ENCODE data around the gene ASB18. TPM values are rescaled to one million over a fixed set of nuclear protein-coding genes. Genes with fewer than 3 reads are reported as not detected.
"Not testable (repeated sequence)": the region's sequence is repeated elsewhere in the genome, so short reads cannot be mapped to it uniquely, and the experiment has no call there.

ASB18 gene
- total RNA-seq, 4 donors from 2014 or later = not detected

GRCh38 chr2:236291476-236291875 lies 27.3 kb upstream of the ASB18 start:
- TF ChIP-seq EP300 (IDR thresholded peaks at IDR 0.05) = no peak
- TF ChIP-seq POLR2A (IDR thresholded peaks at IDR 0.05) = no peak
- no peak for TF ChIP-seq CTCF (IDR thresholded peaks at IDR 0.05)

GRCh38 chr2:236290742-236291425 lies 26.7 kb upstream of the ASB18 start:
- no peak for DNase-seq (ENCODE audit: low spot score in 2 of 2)
- 80 to 83% methylated on average over 9 of the region's 9 CpGs for WGBS, 2 donors
- no peak overlapping the region for H3K4me3 ChIP-seq
- no peaks in the 10 kb centered on the region for H3K36me3 ChIP-seq
- no peaks in the 10 kb centered on the region for H3K4me1 ChIP-seq
- H3K27me3 ChIP-seq = no peaks in the 10 kb centered on the region
- H3K9me3 ChIP-seq = no peaks in the 10 kb centered on the region
- H3K27ac ChIP-seq = no peak overlapping the region
- TF ChIP-seq CTCF (IDR thresholded peaks at IDR 0.05) (no peak), POLR2A (IDR thresholded peaks at IDR 0.05) (no peak), EP300 (IDR thresholded peaks at IDR 0.05) (no peak)

More at GRCh38 chr2:236291476-236291875, 27.3 kb upstream of the ASB18 start:
- H3K4me1 ChIP-seq = no peaks in the 10 kb centered on the region
- no peak overlapping the region for H3K4me3 ChIP-seq
- no peaks in the 10 kb centered on the region for H3K27me3 ChIP-seq
- DNase-seq (ENCODE audit: low spot score in 2 of 2) = no peak
- H3K9me3 ChIP-seq = no peaks in the 10 kb centered on the region
- H3K27ac ChIP-seq = no peak overlapping the region
- no peaks in the 10 kb centered on the region for H3K36me3 ChIP-seq

- 65 to 78% methylated on average over 9 of the region's 9 CpGs for WGBS, 2 donors
- Histone ChIP-seq H3K27ac (no peak overlapping the region), H3K4me3 (no peak overlapping the region), H3K4me1 (no peaks in the 10 kb centered on the region), H3K9me3 (no peaks in the 10 kb centered on the region), H3K36me3 (no peaks in the 10 kb centered on the region), H3K27me3 (no peaks in the 10 kb centered on the region)
- no peak for DNase-seq (ENCODE audit: low spot score in 2 of 2)
- TF ChIP-seq POLR2A (IDR thresholded peaks at IDR 0.05) (no peak), CTCF (IDR thresholded peaks at IDR 0.05) (no peak), EP300 (IDR thresholded peaks at IDR 0.05) (no peak)
Measured at GRCh38 chr2:236289766-236290462, 25.7 kb upstream of the ASB18 start.

GRCh38 chr2:236288373-236288772 lies 24.2 kb upstream of the ASB18 start:
- H3K27me3 ChIP-seq; DNase-seq (ENCODE audit: low spot score in 2 of 2): not testable (repeated sequence)

GRCh38 chr2:236287656-236288055 lies 23.4 kb upstream of the ASB18 start:
- H3K9me3 ChIP-seq = peaks cover 0 to 8% (median 0%) of the 10 kb centered on the region in 4 donors
- DNase-seq (ENCODE audit: low spot score in 2 of 2) = no peak
- no peaks in the 10 kb centered on the region for H3K36me3 ChIP-seq
- no peak overlapping the region for H3K27ac ChIP-seq
- no peak overlapping the region for H3K4me3 ChIP-seq
- no peaks in the 10 kb centered on the region for H3K27me3 ChIP-seq
- H3K4me1 ChIP-seq = no peaks in the 10 kb centered on the region
- no peak for TF ChIP-seq POLR2A (IDR thresholded peaks at IDR 0.05)
- no peak for TF ChIP-seq CTCF (IDR thresholded peaks at IDR 0.05)
- no peak for TF ChIP-seq EP300 (IDR thresholded peaks at IDR 0.05)
- WGBS, 2 donors = 88 to 92% methylated on average over 6 of the region's 6 CpGs

More at GRCh38 chr2:236288373-236288772, 24.2 kb upstream of the ASB18 start:
- H3K4me3 ChIP-seq, H3K27ac ChIP-seq, H3K36me3 ChIP-seq, H3K4me1 ChIP-seq, H3K9me3 ChIP-seq: not testable (repeated sequence)
- 24 to 33% methylated on average over 1 of the region's 1 CpG for WGBS, 2 donors

Data from tibial nerve (tissue), 4 donors.